A549 treated with CpdA at 1 μM for 4 hours (cell line): ENCODE results near the gene CENATAC. TPM values are rescaled to one million over a fixed set of nuclear protein-coding genes. Genes with fewer than 3 reads are reported as not detected.

ENCODE experiments used
- total RNA-seq: library from RNA; stranded (reverse); fragments of 200-300 nt; extraction: Qiagen RNA extraction; gene quantifications from 5 replicates; pipeline ENCODE4 v1.2.3, GENCODE V29; 2022; ENCODE audit warnings: low read depth

The CENATAC gene, protein sequence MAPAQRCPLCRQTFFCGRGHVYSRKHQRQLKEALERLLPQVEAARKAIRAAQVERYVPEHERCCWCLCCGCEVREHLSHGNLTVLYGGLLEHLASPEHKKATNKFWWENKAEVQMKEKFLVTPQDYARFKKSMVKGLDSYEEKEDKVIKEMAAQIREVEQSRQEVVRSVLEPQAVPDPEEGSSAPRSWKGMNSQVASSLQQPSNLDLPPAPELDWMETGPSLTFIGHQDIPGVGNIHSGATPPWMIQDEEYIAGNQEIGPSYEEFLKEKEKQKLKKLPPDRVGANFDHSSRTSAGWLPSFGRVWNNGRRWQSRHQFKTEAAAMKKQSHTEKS
- total RNA-seq = 10.2 to 19.3 TPM (median 12.5 TPM) in 5 replicates

DNA sequence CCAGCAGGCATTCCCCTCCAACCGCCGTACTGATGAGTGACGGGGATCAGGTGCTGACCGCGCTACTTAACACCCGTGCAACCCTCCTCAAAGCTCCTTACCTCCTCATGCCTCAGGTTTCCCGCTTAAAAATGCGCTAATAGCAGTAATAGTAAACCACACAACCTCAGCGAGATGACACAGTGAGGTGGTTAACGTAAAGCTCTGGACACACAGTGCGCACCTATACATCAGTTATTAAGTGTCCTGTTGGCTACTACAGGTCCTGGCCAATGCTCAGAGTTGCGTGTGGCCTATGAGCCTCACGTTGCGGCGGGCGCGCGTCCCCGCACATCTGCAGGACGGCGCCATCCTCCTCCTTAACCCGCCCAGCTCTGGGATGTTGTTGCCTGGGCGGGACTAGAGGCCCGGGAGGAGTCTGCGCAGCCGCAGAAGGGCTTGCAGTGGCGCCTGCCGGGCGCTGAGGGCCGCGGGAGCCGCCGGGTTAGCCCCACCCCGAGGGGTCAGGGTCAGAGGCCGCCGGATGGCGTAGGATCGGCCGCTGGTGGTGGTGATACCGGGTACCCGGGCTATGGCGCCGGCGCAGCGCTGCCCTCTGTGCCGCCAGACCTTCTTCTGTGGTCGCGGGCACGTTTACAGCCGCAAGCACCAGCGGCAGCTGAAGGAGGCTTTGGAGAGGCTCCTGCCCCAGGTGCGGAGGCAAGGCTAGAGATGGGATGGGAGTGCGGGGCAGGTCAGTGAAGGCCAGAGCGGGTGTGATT, at the start of gene CENATAC:
Gene CENATAC, plus strand, starts transcription at position 512 of the 761 bp plus-strand sequence. Its CDS starts 60 bp downstream, at position 572.

DNA sequence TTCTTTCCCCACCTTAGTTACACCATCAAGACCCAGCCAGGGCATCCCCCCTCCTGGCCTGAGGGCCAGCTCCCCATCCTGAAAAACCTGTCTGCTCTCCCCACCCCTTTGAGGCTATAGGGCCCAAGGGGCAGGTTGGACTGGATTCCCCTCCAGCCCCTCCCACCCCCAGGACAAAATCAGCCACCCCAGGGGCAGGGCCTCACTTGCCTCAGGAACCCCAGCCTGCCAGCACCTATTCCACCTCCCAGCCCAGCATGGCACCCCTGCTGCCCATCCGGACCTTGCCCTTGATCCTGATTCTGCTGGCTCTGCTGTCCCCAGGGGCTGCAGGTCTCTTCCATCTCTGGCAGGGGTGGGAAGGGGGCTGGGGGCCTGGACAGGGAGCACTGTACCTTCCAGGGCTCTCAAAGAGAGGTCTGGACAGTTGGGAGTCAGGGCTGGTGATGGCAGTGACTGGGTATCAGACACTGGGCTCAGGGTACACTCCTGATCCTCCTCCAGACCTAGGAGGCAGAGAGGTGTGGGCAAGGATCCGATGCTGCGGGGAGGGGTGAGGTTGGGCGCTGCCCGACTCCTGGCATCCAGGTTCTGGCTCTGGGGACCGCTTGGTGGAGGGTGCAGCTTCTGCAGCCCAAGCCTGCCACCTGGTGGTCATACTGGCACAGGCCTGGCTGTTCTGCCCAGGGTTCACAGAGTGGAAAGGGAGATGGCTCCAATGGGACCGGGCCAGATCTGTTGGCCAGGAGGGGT, 41.7 kb upstream of the CENATAC start, which contains the start of gene UPK2:
Gene UPK2, plus strand, starts transcription at position 205 of the 753 bp plus-strand sequence. Its CDS starts 53 bp downstream, at position 258.

DNA sequence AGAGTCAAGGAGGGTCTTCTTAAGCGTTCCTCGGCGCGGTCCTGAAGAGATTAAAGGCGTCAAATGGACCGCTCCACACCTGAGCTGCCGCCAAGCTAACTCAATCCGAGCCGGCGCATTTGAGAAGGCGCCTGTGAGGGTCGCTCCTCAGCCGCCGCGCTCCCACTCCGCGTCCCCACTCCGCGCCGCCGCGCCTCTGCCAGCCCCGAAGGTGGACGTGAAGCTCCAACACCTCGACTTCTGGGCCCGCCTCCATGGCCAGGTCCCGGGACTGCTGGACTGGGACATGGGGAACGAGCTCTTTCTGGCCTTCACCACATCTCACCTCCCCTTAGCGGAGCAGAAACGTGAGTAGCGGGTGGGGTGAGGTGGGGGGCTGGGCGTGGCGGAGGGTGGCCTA, 26.3 kb upstream of the CENATAC start, which contains the start of gene FOXR1:
Gene FOXR1, plus strand, starts transcription at position 116 of the 400 bp plus-strand sequence. Its CDS starts 171 bp downstream, at position 287.

DNA sequence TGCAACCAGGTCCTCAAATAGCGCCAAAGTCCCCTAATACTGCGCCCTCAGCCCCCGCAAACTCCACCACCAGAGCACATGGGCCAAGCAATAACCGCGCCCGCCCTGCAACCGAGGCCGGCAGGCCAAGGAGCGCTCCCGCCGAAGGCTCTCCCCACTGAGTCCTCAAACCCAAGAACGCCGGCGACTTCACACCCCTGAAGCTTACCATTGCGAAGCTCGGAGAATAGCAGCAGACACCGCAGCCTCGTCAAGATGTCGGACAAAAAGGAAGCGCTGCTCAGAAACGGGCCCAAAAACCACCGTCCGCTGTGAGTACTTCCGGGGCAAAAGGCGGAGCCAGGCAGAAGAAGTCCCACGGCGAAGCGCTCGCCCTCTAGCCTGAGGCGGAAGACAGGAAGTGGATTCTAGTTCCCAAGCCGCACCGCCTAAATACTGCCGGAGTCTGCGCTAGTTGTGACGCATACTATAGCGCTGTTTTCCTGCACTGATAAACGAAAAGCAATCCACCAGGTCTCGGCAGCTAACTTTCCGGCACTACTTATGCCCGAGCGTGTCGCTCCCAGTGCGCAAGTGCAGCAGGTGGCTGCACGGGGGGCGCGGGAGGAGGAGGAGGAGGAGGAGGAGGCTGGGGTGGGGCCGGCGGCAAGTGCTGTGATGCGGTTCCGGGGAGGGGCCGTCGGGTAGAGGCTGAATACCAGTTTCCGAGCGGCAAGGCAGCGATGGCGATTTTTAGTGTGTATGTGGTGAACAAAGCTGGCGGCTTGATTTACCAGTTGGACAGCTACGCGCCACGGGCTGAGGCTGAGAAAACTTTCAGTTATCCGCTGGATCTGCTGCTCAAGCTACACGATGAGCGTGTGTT, 20.4 kb downstream of the CENATAC start, which contains the start of the genes RPS25 and TRAPPC4:
Gene RPS25, minus strand, starts transcription at position 270 of the 865 bp plus-strand sequence. Its CDS starts 59 bp downstream, at position 211.
Gene TRAPPC4, plus strand, starts transcription at position 693 of the 865 bp plus-strand sequence. Its CDS starts 30 bp downstream, at position 723.

DNA sequence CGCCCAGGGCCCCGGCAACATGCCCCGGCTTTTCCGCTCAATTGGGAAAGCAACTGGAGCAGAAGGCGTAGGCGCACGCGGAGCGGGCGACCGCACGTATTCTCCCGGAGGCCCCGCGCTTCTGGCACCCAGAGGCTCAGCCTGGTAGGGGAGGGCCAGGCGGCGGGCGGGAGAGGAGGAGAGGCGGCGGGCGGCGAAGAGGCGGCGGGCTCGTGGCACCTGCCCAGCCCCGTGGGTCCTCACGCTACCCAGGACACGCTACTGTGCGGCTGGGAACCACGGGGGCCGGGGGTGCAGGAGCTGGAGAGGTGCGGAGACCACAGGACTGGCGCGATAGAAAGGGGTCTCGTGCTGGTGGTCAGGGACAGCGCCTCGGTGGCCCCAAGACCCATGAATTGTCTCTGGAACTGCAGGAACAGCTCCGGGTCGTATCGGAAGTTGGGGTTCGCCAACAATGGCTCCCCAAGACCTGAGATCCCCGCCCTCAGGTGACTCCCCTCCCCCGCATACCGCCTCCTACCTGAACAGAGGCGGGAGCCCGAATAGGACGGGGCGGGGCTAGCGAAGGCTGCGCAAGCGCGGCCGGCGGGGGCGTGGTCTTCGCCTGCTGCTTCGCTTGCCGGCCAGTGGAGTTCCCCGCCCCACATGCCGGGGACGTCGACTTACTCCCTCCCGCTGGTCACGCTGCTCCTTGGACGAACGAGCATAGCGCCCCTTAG, 32.5 kb downstream of the CENATAC start, which contains the start of gene SLC37A4:
Gene SLC37A4, minus strand, starts transcription at position 549 of the 719 bp plus-strand sequence.

DNA sequence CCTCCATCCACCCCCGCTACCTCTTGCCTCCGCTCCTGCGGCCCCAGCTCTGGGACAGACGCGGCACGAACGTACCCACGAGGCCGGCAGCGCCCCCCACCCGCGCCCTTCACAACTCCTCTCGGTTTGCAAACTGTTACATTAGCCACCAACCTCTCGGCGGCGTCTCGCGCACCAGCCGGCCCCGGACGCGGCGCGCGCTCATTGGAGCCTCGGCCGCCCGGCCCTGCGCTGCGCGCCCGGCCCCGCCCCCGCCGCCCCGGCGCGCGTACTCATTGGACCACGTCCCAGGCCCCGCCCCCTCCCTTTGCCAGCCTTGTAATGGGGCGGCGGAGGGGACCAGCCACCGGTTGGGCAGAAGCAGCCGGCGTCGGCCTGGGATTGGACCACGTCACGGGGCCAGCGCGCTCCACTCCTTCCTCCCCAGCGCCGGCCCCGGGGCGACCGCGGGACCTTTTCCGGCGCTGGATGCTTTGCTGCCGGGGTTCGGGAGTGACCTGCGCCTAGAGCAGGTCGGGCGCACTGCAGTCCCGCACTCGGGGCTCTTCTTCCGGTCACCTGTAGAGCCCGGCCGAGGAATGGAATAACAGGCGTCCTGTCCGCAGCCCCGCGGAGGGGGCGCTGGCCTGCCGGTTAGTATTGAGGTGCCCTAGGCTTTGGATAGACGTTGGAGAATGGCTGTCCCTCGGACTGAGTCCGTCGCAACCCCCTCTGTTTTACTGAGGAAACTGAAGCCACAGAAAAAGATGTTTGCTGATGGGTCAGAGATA, 59.2 kb downstream of the CENATAC start, which contains the start of gene HYOU1:
Gene HYOU1, minus strand, starts transcription at position 206 of the 770 bp plus-strand sequence. CDS start 1,045 bp downstream, outside the sequence.

Other genes with a start within 250 kb of the CENATAC start
- gene DDX6, start 207.0 kb upstream of the CENATAC start, total RNA-seq = 22.6 to 38.5 TPM (median 22.7 TPM) in 5 replicates
- 0.14 to 0.28 TPM (median 0.19 TPM) in 4 of 5 replicates, not detected in the other for gene CXCR5, start 114.2 kb upstream of the CENATAC start, total RNA-seq
- gene BCL9L, start 72.2 kb upstream of the CENATAC start, total RNA-seq = 84.9 to 149 TPM (median 110 TPM) in 5 replicates
- 0.77 to 1.1 TPM (median 0.98 TPM) in 5 replicates for gene UPK2, start 41.8 kb upstream of the CENATAC start, total RNA-seq
- gene FOXR1, start 26.4 kb upstream of the CENATAC start, total RNA-seq = not detected in 5 replicates
- gene RPS25, start 20.2 kb downstream of the CENATAC start, total RNA-seq = 784 to 1,110 TPM (median 839 TPM) in 5 replicates
- 53.3 to 65.7 TPM (median 59.7 TPM) in 5 replicates for gene TRAPPC4, start 20.6 kb downstream of the CENATAC start, total RNA-seq
- gene SLC37A4, start 32.7 kb downstream of the CENATAC start, total RNA-seq = 10.1 to 11.1 TPM (median 10.5 TPM) in 5 replicates
- 49.6 to 62.0 TPM (median 60.2 TPM) in 5 replicates for gene HYOU1, start 59.1 kb downstream of the CENATAC start, total RNA-seq
- gene VPS11, start 69.7 kb downstream of the CENATAC start, total RNA-seq = 9.5 to 13.7 TPM (median 13.2 TPM) in 5 replicates
- gene HMBS, start 86.7 kb downstream of the CENATAC start, total RNA-seq = 46.1 to 52.0 TPM (median 51.1 TPM) in 5 replicates
- gene DPAGT1, start 103.7 kb downstream of the CENATAC start, total RNA-seq = 30.9 to 46.9 TPM (median 43.8 TPM) in 5 replicates
- gene C2CD2L, start 109.2 kb downstream of the CENATAC start, total RNA-seq = 4.2 to 7.6 TPM (median 7.0 TPM) in 5 replicates
- gene HINFP, start 123.4 kb downstream of the CENATAC start, total RNA-seq = 9.3 to 13.2 TPM (median 11.9 TPM) in 5 replicates
- 0.15 to 0.87 TPM (median 0.30 TPM) in 5 replicates for gene ABCG4, start 150.9 kb downstream of the CENATAC start, total RNA-seq
- gene NLRX1, start 170.6 kb downstream of the CENATAC start, total RNA-seq = 7.7 to 11.4 TPM (median 9.9 TPM) in 5 replicates
- 0.27 to 0.45 TPM (median 0.39 TPM) in 4 of 5 replicates, not detected in the other for gene NHERF4, start 187.3 kb downstream of the CENATAC start, total RNA-seq
- 7.2 to 10.1 TPM (median 8.8 TPM) in 5 replicates for gene CBL, start 208.2 kb downstream of the CENATAC start, total RNA-seq